Parathyroid adenoma (tissue), 2 donors: Measurements from ENCODE around the gene CCDC192.
"Not testable (repeated sequence)": the region's sequence is repeated elsewhere in the genome, so short reads cannot be mapped to it uniquely, and the experiment has no call there.

Experiments used
- H2AFZ ChIP-seq: fragments of 300-600 bp; sonication (generic); one replicate; pipeline ENCODE4 v1.7.0; 2017; ENCODE audit warnings: antibody characterized with exemption, mild to moderate bottlenecking
- H3K27ac ChIP-seq: fragments of 300-600 bp; sonication (generic); one replicate; pipeline ENCODE4 v1.7.0; 2017
- H3K27me3 ChIP-seq: fragments of 300-600 bp; sonication (generic); one replicate; pipeline ENCODE4 v1.7.0; 2017; ENCODE audit warnings: low read length; ENCODE audit not compliant: control insufficient read depth, insufficient read depth
- H3K36me3 ChIP-seq: fragments of 300-600 bp; sonication (generic); one replicate; pipeline ENCODE4 v1.7.0; 2017; ENCODE audit warnings: low read length; ENCODE audit not compliant: control insufficient read depth, insufficient read depth
- H3K4me1 ChIP-seq: fragments of 300-600 bp; sonication (generic); one replicate; pipeline ENCODE4 v1.7.0; 2017; ENCODE audit warnings: control low read depth
- H3K4me2 ChIP-seq: fragments of 300-600 bp; sonication (generic); one replicate; pipeline ENCODE4 v1.7.0; 2017; ENCODE audit warnings: low read length
- H3K4me3 ChIP-seq: fragments of 300-600 bp; sonication (generic); one replicate; pipeline ENCODE4 v1.7.0; 2017; ENCODE audit warnings: low read depth, low read length
- H3K79me2 ChIP-seq: fragments of 300-600 bp; sonication (generic); one replicate; pipeline ENCODE4 v1.7.0; 2017; ENCODE audit warnings: control low read depth
- H3K9ac ChIP-seq: fragments of 300-600 bp; sonication (generic); one replicate; pipeline ENCODE4 v1.7.0; 2017; ENCODE audit warnings: mild to moderate bottlenecking
- H3K9me3 ChIP-seq: fragments of 300-600 bp; sonication (generic); one replicate; pipeline ENCODE4 v1.7.0; 2017; ENCODE audit warnings: low read length; ENCODE audit not compliant: control insufficient read depth
- TF ChIP-seq, protein P1 (sequence below): fragments of 300-600 bp; sonication (generic); IDR thresholded peaks from one replicate; pipeline ENCODE4 v1.7.0; 2017; ENCODE audit warnings: antibody characterized with exemption, mild to moderate bottlenecking
- donor health status: primary hyperparathyroidism.

CCDC192 gene

DNA sequence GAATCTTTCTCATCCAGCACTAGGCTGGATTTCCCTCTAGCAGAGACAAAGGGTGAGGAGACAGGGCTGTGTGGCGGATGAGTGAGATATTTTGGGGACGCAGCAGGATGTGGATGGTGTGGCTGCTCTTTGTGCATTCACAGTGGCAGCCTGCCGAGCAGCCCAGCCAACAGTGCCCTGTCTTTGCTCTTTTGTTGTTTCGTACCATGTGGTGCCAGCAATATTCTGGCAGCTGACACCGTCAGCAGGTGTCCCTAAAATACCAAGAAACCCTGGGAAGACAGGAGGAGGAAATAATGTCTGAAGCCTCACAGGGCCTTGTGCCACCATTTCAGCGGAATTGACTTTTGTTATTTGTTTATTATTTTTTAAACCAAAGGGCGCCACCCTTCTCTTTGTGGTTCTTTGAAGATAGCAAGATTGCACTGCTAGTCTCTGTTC lies 141.4 kb downstream of the CCDC192 start:
- H3K4me3 ChIP-seq = no peak overlapping the region
- no peak overlapping the region for H2AFZ ChIP-seq
- no peaks in the 10 kb centered on the region for H3K4me1 ChIP-seq
- H3K9me3 ChIP-seq = no peaks in the 10 kb centered on the region
- no peaks in the 10 kb centered on the region for H3K79me2 ChIP-seq
- H3K9ac ChIP-seq = no peak overlapping the region
- H3K4me2 ChIP-seq = no peak overlapping the region
- H3K36me3 ChIP-seq = no peaks in the 10 kb centered on the region
- H3K27ac ChIP-seq = no peak overlapping the region
- TF ChIP-seq, protein P1, sequence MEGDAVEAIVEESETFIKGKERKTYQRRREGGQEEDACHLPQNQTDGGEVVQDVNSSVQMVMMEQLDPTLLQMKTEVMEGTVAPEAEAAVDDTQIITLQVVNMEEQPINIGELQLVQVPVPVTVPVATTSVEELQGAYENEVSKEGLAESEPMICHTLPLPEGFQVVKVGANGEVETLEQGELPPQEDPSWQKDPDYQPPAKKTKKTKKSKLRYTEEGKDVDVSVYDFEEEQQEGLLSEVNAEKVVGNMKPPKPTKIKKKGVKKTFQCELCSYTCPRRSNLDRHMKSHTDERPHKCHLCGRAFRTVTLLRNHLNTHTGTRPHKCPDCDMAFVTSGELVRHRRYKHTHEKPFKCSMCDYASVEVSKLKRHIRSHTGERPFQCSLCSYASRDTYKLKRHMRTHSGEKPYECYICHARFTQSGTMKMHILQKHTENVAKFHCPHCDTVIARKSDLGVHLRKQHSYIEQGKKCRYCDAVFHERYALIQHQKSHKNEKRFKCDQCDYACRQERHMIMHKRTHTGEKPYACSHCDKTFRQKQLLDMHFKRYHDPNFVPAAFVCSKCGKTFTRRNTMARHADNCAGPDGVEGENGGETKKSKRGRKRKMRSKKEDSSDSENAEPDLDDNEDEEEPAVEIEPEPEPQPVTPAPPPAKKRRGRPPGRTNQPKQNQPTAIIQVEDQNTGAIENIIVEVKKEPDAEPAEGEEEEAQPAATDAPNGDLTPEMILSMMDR = no peak
- no peaks in the 10 kb centered on the region for H3K27me3 ChIP-seq

DNA sequence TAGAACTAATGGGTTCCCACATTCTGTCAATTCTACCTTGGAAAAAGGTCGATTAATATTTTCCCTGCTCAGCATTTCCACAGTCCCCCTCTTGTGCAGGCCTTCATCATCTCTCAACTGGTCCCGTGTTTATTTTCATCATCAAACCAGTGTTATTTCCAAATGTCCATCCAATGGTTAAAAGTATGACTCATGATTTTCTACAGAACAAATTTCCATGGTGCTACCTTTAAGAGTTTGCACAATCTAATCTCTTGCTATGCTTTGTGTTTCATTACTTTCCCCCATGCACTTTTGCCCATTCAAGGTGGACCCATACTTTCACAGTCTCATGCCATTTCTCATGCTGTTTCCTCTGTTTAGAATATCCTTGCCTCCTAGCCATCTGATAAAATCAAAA lies 143.7 kb downstream of the CCDC192 start:
- Histone ChIP-seq H3K9me3 (no peaks in the 10 kb centered on the region), H3K79me2 (no peaks in the 10 kb centered on the region), H3K4me2 (no peak overlapping the region), H3K27ac (no peak overlapping the region), H3K36me3 (no peaks in the 10 kb centered on the region), H3K4me3 (no peak overlapping the region), H2AFZ (no peak overlapping the region), H3K9ac (no peak overlapping the region), H3K4me1 (no peaks in the 10 kb centered on the region), H3K27me3 (no peaks in the 10 kb centered on the region)
- TF ChIP-seq, protein P1 = no peak

DNA sequence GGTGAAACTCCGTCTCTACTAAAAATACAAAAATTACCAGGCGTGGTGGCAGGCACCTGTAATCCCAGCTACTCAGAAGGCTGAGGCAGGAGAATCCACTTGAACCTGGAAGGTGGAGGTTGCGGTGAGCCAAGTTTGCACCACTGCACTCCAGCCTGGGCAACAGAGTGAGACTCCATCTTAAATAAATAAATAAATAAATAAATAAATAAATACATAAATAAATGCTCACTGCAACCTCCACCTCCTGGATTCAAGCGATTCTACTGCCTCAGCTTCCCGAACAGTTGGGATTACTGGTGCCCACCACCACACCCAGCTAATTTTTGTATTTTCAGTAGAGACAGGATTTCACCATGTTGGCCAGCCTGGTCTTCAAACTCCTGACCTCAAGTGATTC lies 144.4 kb downstream of the CCDC192 start:
- not testable (repeated sequence) for H3K9ac ChIP-seq, H3K4me1 ChIP-seq, H3K79me2 ChIP-seq, H3K9me3 ChIP-seq, H3K27me3 ChIP-seq, H2AFZ ChIP-seq, H3K4me2 ChIP-seq, H3K36me3 ChIP-seq, H3K27ac ChIP-seq, H3K4me3 ChIP-seq

DNA sequence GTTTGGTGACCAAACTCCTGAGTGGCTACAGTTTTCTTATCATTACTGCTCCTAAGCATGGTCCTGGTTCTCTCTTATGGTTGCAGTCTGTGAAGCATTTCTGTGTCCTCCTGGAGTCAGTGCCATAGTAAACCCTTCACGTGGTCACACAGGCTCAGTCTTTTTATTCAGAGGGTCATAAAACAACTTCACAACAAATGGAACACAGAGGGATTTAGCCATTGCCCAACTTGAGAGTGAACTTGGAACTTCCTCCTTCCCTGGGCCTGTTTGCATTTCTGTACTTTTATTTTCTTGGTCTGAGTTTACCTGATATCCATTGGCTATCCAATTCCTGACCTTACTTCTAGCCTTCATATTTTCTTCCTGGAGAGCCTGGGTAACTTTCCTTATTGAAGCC lies 144.9 kb downstream of the CCDC192 start:
- H3K9ac ChIP-seq = no peak overlapping the region
- no peaks in the 10 kb centered on the region for H3K79me2 ChIP-seq
- no peaks in the 10 kb centered on the region for H3K4me1 ChIP-seq
- H3K27me3 ChIP-seq = no peaks in the 10 kb centered on the region
- no peak overlapping the region for H3K27ac ChIP-seq
- TF ChIP-seq, protein P1 = no peak
- no peak overlapping the region for H3K4me3 ChIP-seq
- no peaks in the 10 kb centered on the region for H3K9me3 ChIP-seq
- no peak overlapping the region for H3K4me2 ChIP-seq
- H3K36me3 ChIP-seq = no peaks in the 10 kb centered on the region
- no peak overlapping the region for H2AFZ ChIP-seq

DNA sequence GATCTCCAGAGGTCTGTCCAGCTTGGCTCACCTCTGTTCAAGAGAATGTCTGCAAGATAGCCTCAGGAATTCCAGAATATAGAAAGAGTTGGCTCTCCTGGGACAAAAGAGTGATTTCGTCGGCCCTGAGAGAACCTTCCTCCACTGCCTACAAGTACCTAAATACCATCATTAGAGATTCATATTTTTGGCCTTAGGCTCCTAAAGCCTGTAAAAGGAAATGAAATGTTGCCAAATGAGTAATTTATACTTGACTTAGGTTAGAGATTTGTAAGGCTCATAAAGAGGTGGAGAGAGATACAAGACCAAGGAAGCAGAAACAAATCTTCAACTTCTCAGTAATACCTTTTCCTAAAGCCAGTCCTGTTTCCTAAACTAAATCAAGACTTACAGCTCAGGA lies 146.2 kb downstream of the CCDC192 start:
- Histone ChIP-seq H3K79me2 (no peaks in the 10 kb centered on the region), H3K9ac (no peak overlapping the region), H3K27ac (no peak overlapping the region), H3K36me3 (no peaks in the 10 kb centered on the region), H3K27me3 (no peaks in the 10 kb centered on the region), H2AFZ (no peak overlapping the region), H3K4me1 (no peaks in the 10 kb centered on the region), H3K4me2 (no peak overlapping the region), H3K4me3 (no peak overlapping the region), H3K9me3 (no peaks in the 10 kb centered on the region)
- TF ChIP-seq, protein P1 = no peak
